ENCODE measurements around the gene MED9.

MED9 gene

GRCh38 chr17:17528696-17529652 lies 52.2 kb downstream of the MED9 start:
- H3K36me3 ChIP-seq (ENCODE audit: insufficient read depth, low read length): no peaks in the 10 kb centered on the region
- no peak overlapping the region for H3K4me3 ChIP-seq (ENCODE audit: low read depth in 1 of 2, low read length in 2 of 2)
- no peaks in the 10 kb centered on the region for H3K4me1 ChIP-seq (ENCODE audit: insufficient read depth, low read length)
- no peak overlapping the region for H3K4me2 ChIP-seq (ENCODE audit: insufficient read depth, low read length)
- no peaks in the 10 kb centered on the region; the same call in 1 of the 2 replicates for H3K79me2 ChIP-seq (ENCODE audit: insufficient read depth, low read length)
- peaks cover 13% of the 10 kb centered on the region; the same call in 1 of the 2 replicates for H4K20me1 ChIP-seq (ENCODE audit: insufficient read depth, low read length)
- H3K9ac ChIP-seq (ENCODE audit: low read depth, low read length): no peak overlapping the region
- H3K27ac ChIP-seq (ENCODE audit: low read length): no peak overlapping the region
- H2AFZ ChIP-seq (ENCODE audit: low read depth, low read length): no peak overlapping the region
- no peak for ATAC-seq (ENCODE audit: insufficient read depth, low read depth)
- TF ChIP-seq EZH2 (IDR thresholded peaks at IDR 0.05; ENCODE audit: borderline replicate concordance, low read depth, low read length, severe bottlenecking): no peak
- TF ChIP-seq CTCF (IDR thresholded peaks at IDR 0.05; ENCODE audit: borderline replicate concordance, extremely low read depth, low read length, poor library complexity, severe bottlenecking): no peak
- no peaks in the 10 kb centered on the region for H3K27me3 ChIP-seq (ENCODE audit: insufficient read depth, low read length, poor library complexity)
- no peak for DNase-seq
- no peaks in the 10 kb centered on the region for H3K9me3 ChIP-seq (ENCODE audit: insufficient read depth, low read length, severe bottlenecking)

GRCh38 chr17:17531156-17531555 lies 54.4 kb downstream of the MED9 start:
- TF ChIP-seq EZH2 (IDR thresholded peaks at IDR 0.05; ENCODE audit: borderline replicate concordance, low read depth, low read length, severe bottlenecking) (no peak), CTCF (IDR thresholded peaks at IDR 0.05; ENCODE audit: borderline replicate concordance, extremely low read depth, low read length, poor library complexity, severe bottlenecking) (no peak)
- no peak for ATAC-seq (ENCODE audit: insufficient read depth, low read depth)
- Histone ChIP-seq H3K27me3 (ENCODE audit: insufficient read depth, low read length, poor library complexity) (no peaks in the 10 kb centered on the region), H3K4me2 (ENCODE audit: insufficient read depth, low read length) (no peak overlapping the region), H3K9ac (ENCODE audit: low read depth, low read length) (no peak overlapping the region), H3K79me2 (ENCODE audit: insufficient read depth, low read length) (no peaks in the 10 kb centered on the region; the same call in 1 of the 2 replicates), H3K36me3 (ENCODE audit: insufficient read depth, low read length) (no peaks in the 10 kb centered on the region), H3K9me3 (ENCODE audit: insufficient read depth, low read length, severe bottlenecking) (no peaks in the 10 kb centered on the region), H4K20me1 (ENCODE audit: insufficient read depth, low read length) (peaks cover 13% of the 10 kb centered on the region; the same call in 1 of the 2 replicates), H2AFZ (ENCODE audit: low read depth, low read length) (no peak overlapping the region), H3K27ac (ENCODE audit: low read length) (no peak overlapping the region), H3K4me1 (ENCODE audit: insufficient read depth, low read length) (no peaks in the 10 kb centered on the region), H3K4me3 (ENCODE audit: low read depth in 1 of 2, low read length in 2 of 2) (no peak overlapping the region)
- DNase-seq: no peak

GRCh38 chr17:17532991-17533390 lies 56.2 kb downstream of the MED9 start:
- no peak overlapping the region for H3K9ac ChIP-seq (ENCODE audit: low read depth, low read length)
- H3K36me3 ChIP-seq (ENCODE audit: insufficient read depth, low read length): no peaks in the 10 kb centered on the region
- H3K4me2 ChIP-seq (ENCODE audit: insufficient read depth, low read length): no peak overlapping the region
- no peak overlapping the region for H2AFZ ChIP-seq (ENCODE audit: low read depth, low read length)
- TF ChIP-seq CTCF (IDR thresholded peaks at IDR 0.05; ENCODE audit: borderline replicate concordance, extremely low read depth, low read length, poor library complexity, severe bottlenecking) (no peak), EZH2 (IDR thresholded peaks at IDR 0.05; ENCODE audit: borderline replicate concordance, low read depth, low read length, severe bottlenecking) (no peak)
- no peak overlapping the region for H3K27ac ChIP-seq (ENCODE audit: low read length)
- no peaks in the 10 kb centered on the region for H3K27me3 ChIP-seq (ENCODE audit: insufficient read depth, low read length, poor library complexity)
- no peaks in the 10 kb centered on the region; the same call in 1 of the 2 replicates for H3K79me2 ChIP-seq (ENCODE audit: insufficient read depth, low read length)
- no peak for ATAC-seq (ENCODE audit: insufficient read depth, low read depth)
- H3K4me3 ChIP-seq (ENCODE audit: low read depth in 1 of 2, low read length in 2 of 2): no peak overlapping the region
- peaks cover 10% of the 10 kb centered on the region; the same call in 1 of the 2 replicates for H4K20me1 ChIP-seq (ENCODE audit: insufficient read depth, low read length)
- no peaks in the 10 kb centered on the region for H3K9me3 ChIP-seq (ENCODE audit: insufficient read depth, low read length, severe bottlenecking)
- DNase-seq: no peak
- no peaks in the 10 kb centered on the region for H3K4me1 ChIP-seq (ENCODE audit: insufficient read depth, low read length)
